22Rv1 (cell line): ENCODE measurements around the gene NFIA.

Source experiments
- H3K27ac ChIP-seq: fragments of 450-650 bp; 2 replicates; pipeline ENCODE4 v1.5.1; 2017
- CTCF ChIP-seq: fragments of 450-650 bp; IDR thresholded peaks from 2 replicates; pipeline ENCODE4 v1.5.1; 2017; ENCODE audit warnings: mild to moderate bottlenecking
- ZFX ChIP-seq: fragments of 450-650 bp; IDR thresholded peaks from 2 replicates; pipeline ENCODE4 v1.6.1; 2017; ENCODE audit warnings: antibody characterized with exemption, borderline replicate concordance

NFIA gene

GRCh38 chr1:61451572-61451968, 369.2 kb downstream of the NFIA start:
- no peak overlapping the region for H3K27ac ChIP-seq

GRCh38 chr1:61452176-61453035, 370.0 kb downstream of the NFIA start:
- H3K27ac ChIP-seq: no peak overlapping the region
- no peak for TF ChIP-seq ZFX
- no peak for TF ChIP-seq CTCF

More at GRCh38 chr1:61451572-61451968, 369.2 kb downstream of the NFIA start:
- TF ChIP-seq CTCF: no peak
- no peak for TF ChIP-seq ZFX

- TF ChIP-seq ZFX: no peak
- TF ChIP-seq CTCF: peak; percentile 87
- H3K27ac ChIP-seq: no peak overlapping the region
Observed at GRCh38 chr1:61453111-61453961, 371.0 kb downstream of the NFIA start.

GRCh38 chr1:61455400-61455799, 373.0 kb downstream of the NFIA start:
- TF ChIP-seq ZFX: no peak
- TF ChIP-seq CTCF: no peak
- H3K27ac ChIP-seq: no peak overlapping the region

GRCh38 chr1:61457526-61458040, 375.2 kb downstream of the NFIA start:
- TF ChIP-seq ZFX (no peak), CTCF (no peak)
- H3K27ac ChIP-seq: no peak overlapping the region

- no peak for TF ChIP-seq CTCF
- TF ChIP-seq ZFX: no peak
- no peak overlapping the region for H3K27ac ChIP-seq
Observed at GRCh38 chr1:61459345-61459744, 377.0 kb downstream of the NFIA start.
